OCI-LY1 (cell line): ENCODE results near the gene TLR8.

Experiments
- H2AFZ ChIP-seq: fragments of 200-600 bp; sonication (generic), shearing (Covaris generic); 2 replicates; pipeline ENCODE4 v1.6.0; 2014; ENCODE audit warnings: antibody characterized with exemption, mild to moderate bottlenecking, low read length
- H3F3A ChIP-seq: fragments of 200-600 bp; sonication (generic), shearing (Covaris generic); 2 replicates; pipeline ENCODE4 v1.6.0; 2014; ENCODE audit warnings: mild to moderate bottlenecking, antibody characterized with exemption, low read length, moderate library complexity; ENCODE audit not compliant: insufficient read depth
- H3K27ac ChIP-seq: fragments of 200-600 bp; sonication (generic); 2 replicates; pipeline ENCODE4 v1.5.1; 2014; ENCODE audit warnings: low read length, mixed run types, mild to moderate bottlenecking, low read depth; ENCODE audit not compliant: poor library complexity, severe bottlenecking
- H3K27me3 ChIP-seq: fragments of 200-600 bp; sonication (generic); 2 replicates; pipeline ENCODE4 v1.6.0; 2014; ENCODE audit warnings: antibody characterized with exemption, mild to moderate bottlenecking, low read length, moderate library complexity; ENCODE audit not compliant: insufficient read depth
- H3K36me3 ChIP-seq: fragments of 200-600 bp; sonication (generic); 2 replicates; pipeline ENCODE4 v1.6.1; 2014; ENCODE audit warnings: mild to moderate bottlenecking, antibody characterized with exemption, low read length, moderate library complexity, mixed read lengths; ENCODE audit not compliant: insufficient read depth
- H3K4me1 ChIP-seq: fragments of 200-600 bp; sonication (generic); 2 replicates; pipeline ENCODE4 v1.5.1; 2014; ENCODE audit warnings: mild to moderate bottlenecking, low read length, moderate library complexity; ENCODE audit not compliant: insufficient read depth, severe bottlenecking
- H3K4me2 ChIP-seq: fragments of 200-600 bp; sonication (generic), shearing (Covaris generic); 2 replicates; pipeline ENCODE4 v1.6.1; 2014; ENCODE audit warnings: low read length
- H3K4me3 ChIP-seq: fragments of 200-600 bp; sonication (generic); 2 replicates; pipeline ENCODE4 v1.5.1; 2014; ENCODE audit warnings: low read length, low read depth, mild to moderate bottlenecking, mixed read lengths; ENCODE audit not compliant: poor library complexity, severe bottlenecking
- H3K79me2 ChIP-seq: fragments of 200-600 bp; shearing (Covaris generic); 2 replicates; pipeline ENCODE4 v1.6.1; 2016; ENCODE audit warnings: mixed run types, low read length, mixed read lengths; ENCODE audit not compliant: insufficient read depth
- H3K9ac ChIP-seq: fragments of 200-600 bp; sonication (generic), shearing (Covaris generic); 2 replicates; pipeline ENCODE4 v1.6.1; 2014; ENCODE audit warnings: mild to moderate bottlenecking, low read length, mixed read lengths
- H3K9me2 ChIP-seq: fragments of 200-600 bp; sonication (generic), shearing (Covaris generic); 2 replicates; pipeline ENCODE4 v1.6.1; 2014; ENCODE audit warnings: low read depth, mild to moderate bottlenecking, low read length, mixed read lengths
- H3K9me3 ChIP-seq: fragments of 200-600 bp; shearing (Covaris generic); 2 replicates; pipeline ENCODE4 v1.6.1; 2014; ENCODE audit warnings: low read length, mixed read lengths
- H4K20me1 ChIP-seq: fragments of 200-600 bp; sonication (generic), shearing (Covaris generic); 2 replicates; pipeline ENCODE4 v1.6.0; 2016; ENCODE audit warnings: mild to moderate bottlenecking, low read length; ENCODE audit not compliant: insufficient read depth
- CTCF ChIP-seq: fragments of 200-600 bp; sonication (generic), shearing (Covaris generic); IDR thresholded peaks from 2 replicates; pipeline ENCODE4 v1.5.1; 2017; ENCODE audit warnings: mild to moderate bottlenecking, antibody characterized with exemption, low read length, moderate library complexity, mixed read lengths
- EZH2 ChIP-seq: fragments of 200-600 bp; sonication (generic), shearing (Covaris generic); IDR thresholded peaks from 2 replicates; pipeline ENCODE4 v1.8.0; 2017; ENCODE audit warnings: borderline replicate concordance, mixed run types, mild to moderate bottlenecking, antibody characterized with exemption, low read length, moderate library complexity, mixed read lengths

TLR8 gene

GRCh38 chrX:12912791-12913482 lies 6.5 kb downstream of the TLR8 start:
- Histone ChIP-seq H3K79me2 (no peaks in the 10 kb centered on the region), H3F3A (no peaks in the 10 kb centered on the region), H3K4me2 (no peak overlapping the region), H2AFZ (no peak overlapping the region), H3K4me1 (no peaks in the 10 kb centered on the region), H3K4me3 (no peak overlapping the region), H3K36me3 (no peaks in the 10 kb centered on the region), H3K9me3 (no peaks in the 10 kb centered on the region), H3K27ac (no peak overlapping the region), H3K9me2 (no peaks in the 10 kb centered on the region), H4K20me1 (no peaks in the 10 kb centered on the region), H3K9ac (no peak overlapping the region), H3K27me3 (no peaks in the 10 kb centered on the region)
- TF ChIP-seq CTCF (no peak), EZH2 (no peak)

GRCh38 chrX:12917753-12918152 lies 11.3 kb downstream of the TLR8 start:
- H2AFZ ChIP-seq: no peak overlapping the region
- no peak for TF ChIP-seq CTCF
- no peak for TF ChIP-seq EZH2
- no peak overlapping the region for H3K4me3 ChIP-seq
- H3K4me2 ChIP-seq: no peak overlapping the region
- no peak overlapping the region for H3K9ac ChIP-seq
- no peaks in the 10 kb centered on the region for H3K9me2 ChIP-seq
- no peaks in the 10 kb centered on the region for H3K9me3 ChIP-seq
- no peaks in the 10 kb centered on the region for H4K20me1 ChIP-seq
- no peaks in the 10 kb centered on the region for H3K79me2 ChIP-seq
- no peaks in the 10 kb centered on the region for H3K27me3 ChIP-seq
- H3K27ac ChIP-seq: no peak overlapping the region
- no peaks in the 10 kb centered on the region for H3F3A ChIP-seq
- H3K36me3 ChIP-seq: no peaks in the 10 kb centered on the region
- H3K4me1 ChIP-seq: no peaks in the 10 kb centered on the region

GRCh38 chrX:12919051-12919450 lies 12.6 kb downstream of the TLR8 start:
- no peak overlapping the region for H2AFZ ChIP-seq
- no peak overlapping the region for H3K4me2 ChIP-seq
- no peaks in the 10 kb centered on the region for H3K36me3 ChIP-seq
- no peak for TF ChIP-seq CTCF
- TF ChIP-seq EZH2: no peak
- no peaks in the 10 kb centered on the region for H3F3A ChIP-seq
- no peaks in the 10 kb centered on the region for H3K4me1 ChIP-seq
- H3K27me3 ChIP-seq: no peaks in the 10 kb centered on the region
- H3K9ac ChIP-seq: no peak overlapping the region
- no peak overlapping the region for H3K27ac ChIP-seq
- H4K20me1 ChIP-seq: no peaks in the 10 kb centered on the region
- H3K4me3 ChIP-seq: no peak overlapping the region
- H3K9me2 ChIP-seq: no peaks in the 10 kb centered on the region
- H3K79me2 ChIP-seq: no peaks in the 10 kb centered on the region
- H3K9me3 ChIP-seq: no peaks in the 10 kb centered on the region
